KOPT-K1 (cell line): ENCODE results near the gene NOD1.
"Not testable (repeated sequence)": the region's sequence is repeated elsewhere in the genome, so short reads cannot be mapped to it uniquely, and the experiment has no call there.

Experiments used
- H3K27ac ChIP-seq: fragments of 200-600 bp; sonication (generic); 2 replicates; pipeline ENCODE4 v1.5.1; 2016; ENCODE audit warnings: antibody characterized with exemption, mild to moderate bottlenecking, low read depth, low read length; ENCODE audit not compliant: poor library complexity, severe bottlenecking
- H3K36me3 ChIP-seq: fragments of 200-600 bp; sonication (generic); 2 replicates; pipeline ENCODE4 v1.5.1; 2017; ENCODE audit warnings: antibody characterized with exemption, mild to moderate bottlenecking, low read length, moderate library complexity; ENCODE audit not compliant: insufficient read depth
- H3K9me3 ChIP-seq: fragments of 200-600 bp; sonication (generic); 2 replicates; pipeline ENCODE4 v1.5.1; 2017; ENCODE audit warnings: antibody characterized with exemption, low read length, mild to moderate bottlenecking; ENCODE audit not compliant: insufficient read depth, poor library complexity, severe bottlenecking

Gene NOD1

DNA sequence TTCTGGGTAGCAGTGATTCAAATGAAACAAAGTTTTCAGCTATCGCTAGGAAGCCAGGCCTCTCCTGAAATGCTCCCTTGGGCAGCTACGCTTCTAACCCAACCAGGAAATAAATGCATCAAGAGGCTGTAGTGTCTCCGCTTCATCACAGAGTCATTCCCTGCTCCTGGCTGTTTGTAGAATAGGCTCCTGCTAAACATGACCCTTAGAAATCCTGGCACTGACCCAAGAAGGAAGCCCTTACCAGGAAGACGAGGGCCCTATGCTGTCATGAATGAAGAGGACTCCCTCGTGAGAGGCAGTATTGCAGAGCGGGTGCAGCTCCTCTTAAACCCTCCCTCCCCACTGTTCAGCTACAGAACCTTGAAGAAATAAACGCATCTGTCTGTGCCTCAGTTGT, 48.3 kb downstream of the NOD1 start:
- no peak overlapping the region for H3K27ac ChIP-seq

DNA sequence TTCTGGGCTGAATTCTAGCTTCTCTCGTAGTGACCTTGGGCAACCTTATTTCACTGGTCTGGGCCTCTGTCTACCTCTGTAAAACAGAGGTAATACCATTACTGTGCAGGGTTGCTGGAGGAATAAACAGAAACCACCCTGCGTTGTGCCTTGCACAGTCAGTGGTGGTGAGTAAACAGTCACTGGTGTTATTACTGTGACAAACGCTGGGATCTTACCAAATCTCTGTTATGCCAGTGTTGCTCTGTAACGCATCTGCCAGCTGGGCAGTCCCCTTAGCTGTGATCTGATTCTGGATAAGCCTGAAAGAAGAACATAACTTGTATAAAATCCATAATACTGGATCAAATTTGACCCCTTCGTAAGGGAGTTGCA, 49.4 kb downstream of the NOD1 start:
- Histone ChIP-seq H3K27ac (no peak overlapping the region), H3K9me3 (no peaks in the 10 kb centered on the region), H3K36me3 (peaks cover 93% of the 10 kb centered on the region)

More for the DNA sequence above, 48.3 kb downstream of the NOD1 start:
- H3K9me3 ChIP-seq = no peaks in the 10 kb centered on the region
- peaks cover 93% of the 10 kb centered on the region for H3K36me3 ChIP-seq

DNA sequence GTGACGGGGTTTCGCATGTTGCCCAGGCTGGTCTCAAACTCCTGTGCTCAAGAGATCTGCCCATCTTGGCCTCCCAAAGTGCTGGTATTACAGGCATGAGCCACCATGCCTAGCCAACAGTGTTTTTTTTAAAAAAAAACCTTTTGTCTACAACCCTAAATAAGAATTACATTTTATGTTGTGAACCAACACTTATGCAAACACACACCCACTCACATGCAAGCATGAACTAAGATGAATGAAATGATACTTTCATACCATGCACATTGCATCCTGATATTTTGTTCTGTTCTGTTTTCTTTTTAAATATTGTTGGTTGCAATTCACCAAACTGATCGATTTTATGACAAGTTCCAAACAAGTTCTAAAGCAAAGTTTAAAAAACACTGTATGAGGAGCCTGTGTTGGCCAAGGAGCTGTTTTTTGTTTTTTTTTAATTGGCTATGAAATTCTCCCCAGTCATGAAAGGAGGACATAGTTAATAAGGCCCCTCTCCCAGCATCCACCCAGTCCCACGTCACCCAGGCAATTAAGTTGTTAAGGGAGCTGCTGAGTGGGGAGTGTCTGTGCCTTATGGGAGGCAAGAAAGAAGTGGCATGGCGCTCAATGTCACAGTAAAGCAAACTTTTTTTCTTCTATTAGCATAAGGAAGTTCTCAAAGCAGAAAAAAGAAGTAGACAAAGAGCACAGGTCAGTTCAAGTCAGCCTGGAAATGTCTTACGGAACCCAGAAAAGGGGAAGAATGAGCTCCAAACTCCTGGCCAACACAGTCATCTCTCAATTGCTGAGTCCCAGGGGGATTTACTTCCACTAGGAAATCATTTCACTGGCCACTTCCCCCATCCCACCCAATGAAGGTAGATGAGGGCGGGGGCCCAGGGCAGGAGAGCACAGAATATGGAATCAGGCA, 50.1 kb downstream of the NOD1 start:
- Histone ChIP-seq H3K36me3 (peaks cover 88% of the 10 kb centered on the region), H3K27ac (no peak overlapping the region), H3K9me3 (no peaks in the 10 kb centered on the region)

DNA sequence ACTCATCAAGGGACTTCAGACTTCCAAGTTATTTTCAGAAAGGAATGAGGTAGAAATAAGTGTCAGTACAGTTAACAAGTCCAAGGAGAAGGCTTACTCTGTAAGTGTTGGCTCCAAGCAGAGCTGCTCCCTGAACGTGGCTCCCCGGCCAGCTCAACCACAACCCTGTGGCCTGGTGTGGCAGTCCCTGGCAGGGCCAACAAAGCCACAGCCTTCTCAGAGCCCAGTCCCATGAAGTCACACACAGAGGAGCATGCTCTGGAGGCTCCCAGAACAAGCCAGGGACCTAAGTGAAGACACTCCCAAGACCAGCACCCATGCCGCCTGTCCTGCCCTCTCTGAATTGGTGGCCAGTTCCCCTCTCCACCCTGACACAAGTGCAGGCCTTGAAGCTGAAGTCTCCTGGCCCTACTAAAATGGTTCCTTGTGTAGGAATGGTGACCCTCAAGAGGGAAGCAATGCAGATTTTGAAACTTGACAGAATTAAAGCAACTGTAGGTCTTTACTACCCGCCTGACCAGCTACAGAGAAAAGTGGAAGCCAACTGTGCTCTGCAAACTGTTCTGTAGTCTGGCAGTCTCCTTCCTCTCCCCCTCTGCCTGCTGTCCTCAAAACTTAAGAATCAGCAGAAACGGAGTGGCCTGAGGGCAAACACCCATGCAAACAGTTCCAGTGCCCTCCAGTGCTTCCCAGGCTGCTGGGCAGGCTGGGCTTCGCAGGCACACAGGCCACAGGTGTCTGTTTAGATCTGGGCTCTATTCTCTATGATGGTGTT, 51.1 kb downstream of the NOD1 start:
- H3K9me3 ChIP-seq = no peaks in the 10 kb centered on the region
- no peak overlapping the region for H3K27ac ChIP-seq
- peaks cover 82% of the 10 kb centered on the region for H3K36me3 ChIP-seq

DNA sequence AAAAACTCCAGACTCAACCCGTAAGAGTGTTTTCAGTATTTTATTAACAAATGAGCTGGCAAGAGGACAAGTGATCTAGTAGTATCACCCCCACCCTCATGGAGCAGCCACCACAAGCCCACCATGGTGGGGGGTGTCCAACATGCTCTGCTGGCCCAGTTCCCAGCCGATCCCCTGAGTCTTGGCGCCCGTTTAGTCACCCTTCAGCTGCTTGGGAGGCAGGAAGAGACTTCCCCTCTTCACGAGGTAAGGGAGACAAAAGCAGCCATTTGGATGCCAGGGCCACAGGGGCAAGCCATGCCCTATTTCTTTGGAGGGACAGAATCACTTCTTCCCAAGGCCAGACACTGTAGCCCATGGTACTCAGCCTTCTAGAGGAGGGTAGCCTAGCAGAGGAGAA, 54.1 kb downstream of the NOD1 start:
- no peak overlapping the region for H3K27ac ChIP-seq
- peaks cover 5% of the 10 kb centered on the region for H3K9me3 ChIP-seq
- H3K36me3 ChIP-seq = peaks cover 55% of the 10 kb centered on the region

DNA sequence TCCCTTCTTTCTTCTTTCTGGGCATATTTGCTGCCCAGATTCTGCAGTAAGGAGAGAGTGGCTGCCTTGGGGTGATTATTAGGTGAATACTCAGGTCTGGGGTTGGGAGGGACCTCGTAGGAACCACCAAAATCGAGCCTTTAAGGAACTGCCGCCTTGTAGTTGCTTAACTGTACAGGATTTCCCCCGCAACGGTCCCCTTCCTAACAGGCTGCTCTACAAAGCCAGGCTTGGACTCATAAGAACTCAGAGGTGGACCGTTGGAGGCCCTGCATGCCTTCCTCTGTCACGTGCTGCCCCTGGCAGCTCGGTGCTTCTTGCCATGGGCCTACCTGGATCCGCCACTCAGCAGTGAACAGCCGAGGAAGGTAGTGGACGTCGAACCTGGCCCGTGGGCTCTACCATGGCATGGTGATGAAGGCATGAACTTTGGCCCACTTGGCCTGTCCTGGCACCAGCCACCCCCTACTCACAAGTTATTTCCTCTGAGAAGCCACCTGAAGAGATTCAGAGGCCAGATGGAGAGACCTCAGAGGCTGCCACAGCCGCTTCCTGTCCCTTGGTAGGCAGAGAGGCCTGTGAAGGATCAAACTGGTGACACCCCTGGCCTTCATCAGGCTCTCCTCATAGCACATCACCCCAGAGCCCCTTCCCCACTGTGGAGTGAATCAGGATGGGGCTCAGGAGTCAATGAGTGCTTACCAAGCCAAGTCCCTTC, 54.6 kb downstream of the NOD1 start:
- peak overlapping the region; percentile 1 for H3K27ac ChIP-seq
- H3K36me3 ChIP-seq = peaks cover 49% of the 10 kb centered on the region
- H3K9me3 ChIP-seq = peaks cover 5% of the 10 kb centered on the region

DNA sequence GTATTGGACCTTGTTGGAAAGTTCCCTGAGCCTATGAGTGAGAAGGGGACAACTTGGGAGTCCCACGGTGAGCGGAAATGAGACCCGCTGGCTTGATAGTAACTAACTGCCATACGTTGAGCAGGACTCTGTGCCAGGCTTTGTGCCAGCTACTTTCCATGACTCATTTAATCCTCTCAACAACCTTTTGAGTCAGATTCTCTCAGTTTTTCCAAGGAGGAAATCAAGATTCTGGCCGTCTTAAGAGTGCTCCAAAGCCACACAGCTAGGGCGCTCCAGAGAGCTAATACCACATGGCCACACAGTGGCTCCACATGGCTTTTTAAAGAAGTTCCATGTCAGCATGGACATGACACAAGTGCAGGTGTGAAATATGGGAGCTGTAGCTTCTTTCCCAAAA, 55.7 kb downstream of the NOD1 start:
- Histone ChIP-seq H3K27ac (no peak overlapping the region), H3K9me3 (peaks cover 5% of the 10 kb centered on the region), H3K36me3 (peaks cover 39% of the 10 kb centered on the region)

DNA sequence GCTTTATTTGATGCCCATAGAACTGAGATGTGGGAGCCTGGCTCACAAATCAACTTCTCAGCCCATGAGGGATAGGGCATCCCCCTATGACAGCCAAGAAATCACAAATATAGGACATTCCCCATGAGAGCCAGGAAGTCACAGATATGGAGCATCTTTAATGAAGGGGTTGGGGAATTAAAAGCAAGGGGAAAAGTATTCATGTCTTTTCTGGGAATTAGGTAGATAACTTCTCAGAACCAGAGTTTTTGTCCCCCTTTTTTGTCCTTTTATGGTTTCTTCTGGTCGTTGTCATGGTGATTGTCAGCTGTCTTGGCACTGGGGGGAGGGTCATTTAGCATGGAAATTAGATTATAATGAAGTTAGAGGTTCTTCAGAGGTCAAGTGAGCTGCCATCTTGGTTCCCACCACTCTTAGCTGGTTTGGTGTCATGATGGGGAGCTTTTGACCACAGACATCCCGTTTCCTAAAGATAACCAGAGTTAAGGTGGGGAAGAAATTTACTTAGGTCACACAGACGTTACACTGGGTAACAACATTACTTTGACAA, 56.9 kb downstream of the NOD1 start:
- Histone ChIP-seq H3K27ac (no peak overlapping the region), H3K36me3 (peaks cover 27% of the 10 kb centered on the region), H3K9me3 (peaks cover 5% of the 10 kb centered on the region)

DNA sequence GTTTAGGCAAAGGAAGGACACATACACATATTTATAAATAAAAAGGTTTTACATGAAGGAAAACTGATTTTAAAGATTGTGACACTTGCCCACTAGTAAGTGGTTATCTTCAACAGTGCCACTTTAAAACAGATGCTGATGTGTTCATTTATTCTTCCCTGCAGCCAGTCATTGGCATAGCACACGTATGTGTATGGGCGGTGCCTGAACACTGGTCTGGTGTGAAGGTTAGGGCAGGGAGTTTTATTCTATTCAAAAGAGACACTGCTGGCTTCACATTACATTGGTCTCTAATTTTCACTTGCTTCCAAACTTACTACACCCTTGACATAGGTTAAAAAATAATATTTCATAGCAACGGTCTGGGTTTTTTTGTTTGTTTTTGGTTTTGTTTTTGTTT, 57.9 kb downstream of the NOD1 start:
- Histone ChIP-seq H3K9me3 (peaks cover 5% of the 10 kb centered on the region), H3K27ac (no peak overlapping the region), H3K36me3 (peaks cover 16% of the 10 kb centered on the region)

DNA sequence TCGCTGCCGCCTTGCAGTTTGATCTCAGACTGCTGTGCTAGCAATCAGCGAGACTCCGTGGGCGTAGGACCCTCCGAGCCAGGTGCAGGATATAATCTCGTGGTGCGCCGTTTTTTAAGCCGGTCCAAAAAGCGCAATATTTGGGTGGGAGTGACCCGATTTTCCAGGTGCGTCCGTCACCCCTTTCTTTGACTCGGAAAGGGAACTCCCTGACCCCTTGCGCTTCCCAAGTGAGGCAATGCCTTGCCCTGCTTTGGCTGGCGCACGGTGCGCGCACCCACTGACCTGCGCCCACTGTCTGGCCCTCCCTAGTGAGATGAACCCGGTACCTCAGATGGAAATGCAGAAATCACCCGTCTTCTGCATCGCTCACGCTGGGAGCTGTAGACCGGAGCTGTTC, 58.5 kb downstream of the NOD1 start:
- H3K36me3 ChIP-seq = peaks cover 10% of the 10 kb centered on the region
- not testable (repeated sequence) for H3K27ac ChIP-seq, H3K9me3 ChIP-seq

DNA sequence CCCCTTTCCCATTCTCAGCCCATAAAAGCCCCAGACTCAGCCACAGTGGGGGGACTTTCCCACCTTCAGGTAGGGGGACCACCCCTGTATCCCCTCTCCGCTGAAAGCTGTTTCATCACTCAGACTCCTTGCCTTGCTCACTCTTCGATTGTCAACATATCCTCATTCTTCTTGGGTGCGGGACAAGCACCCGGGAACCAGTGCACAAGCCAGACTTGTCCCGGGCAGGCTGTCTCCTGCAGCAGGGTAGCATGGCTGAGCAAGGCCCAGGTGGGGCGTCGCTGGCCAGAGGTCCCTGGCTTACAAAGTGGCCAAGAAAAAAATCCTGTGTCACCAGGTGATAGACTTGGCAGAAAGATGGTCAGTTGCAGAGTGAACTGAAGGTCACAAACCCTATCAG, 64.7 kb downstream of the NOD1 start:
- Histone ChIP-seq H3K36me3 (0 out of 2 replicates have a peak, but pooled peaks cover 8% of the 10 kb centered on the region), H3K9me3 (peaks cover 14% of the 10 kb centered on the region), H3K27ac (no peak overlapping the region)

DNA sequence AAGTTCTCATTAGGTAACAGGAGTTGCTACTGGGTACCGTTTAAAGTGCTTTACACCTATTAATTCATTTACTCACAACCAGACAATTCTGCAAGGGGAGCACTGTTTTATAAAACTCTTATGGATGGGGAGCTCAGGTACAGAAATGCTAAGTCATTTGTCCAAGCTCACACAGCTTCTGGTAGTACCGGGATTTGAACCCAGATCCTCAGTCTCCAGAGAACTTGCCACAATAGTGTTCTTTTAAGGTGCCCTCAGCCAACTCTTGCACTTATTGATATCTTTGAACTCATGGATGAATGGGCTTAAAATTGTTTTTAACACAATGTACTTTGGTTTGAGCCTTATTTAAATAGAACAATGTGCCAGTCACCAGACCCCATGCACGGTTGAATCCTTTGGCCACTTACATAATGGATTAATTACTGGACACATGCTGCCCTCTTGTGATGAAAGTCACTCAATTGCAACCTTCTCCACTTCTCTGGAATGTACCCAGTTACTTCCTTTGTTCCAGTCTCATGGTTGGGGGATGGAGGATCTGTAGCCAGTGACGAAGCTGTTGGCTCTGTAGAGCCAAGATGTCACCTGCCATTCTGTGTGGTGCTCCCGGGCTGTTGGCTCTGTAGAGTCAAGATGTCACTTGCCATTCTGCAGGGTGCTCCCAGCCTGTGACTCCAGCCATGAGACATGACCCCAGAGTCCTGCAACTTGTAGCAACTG, 65.6 kb downstream of the NOD1 start:
- Histone ChIP-seq H3K9me3 (peaks cover 14% of the 10 kb centered on the region), H3K36me3 (0 out of 2 replicates have a peak, but pooled peaks cover 8% of the 10 kb centered on the region), H3K27ac (no peak overlapping the region)

DNA sequence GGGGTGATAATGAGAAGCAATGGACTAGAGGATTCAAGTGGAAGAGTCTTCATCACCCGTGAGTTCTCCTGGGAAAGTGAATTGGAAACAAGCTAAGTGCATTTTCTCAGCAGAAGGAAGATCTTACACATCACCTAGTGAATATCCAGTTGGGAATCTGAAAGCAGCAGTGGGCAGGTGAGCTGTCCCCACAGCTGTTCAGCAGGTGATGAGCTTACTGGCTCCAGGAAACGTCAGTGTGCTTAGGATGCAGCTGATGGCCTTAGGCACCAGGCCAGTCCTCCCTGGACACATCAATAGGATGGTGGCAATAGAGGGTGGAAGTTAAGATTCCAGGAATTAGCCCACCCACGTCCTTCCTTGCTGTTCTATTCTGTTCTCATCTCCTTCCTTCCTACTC, 66.7 kb downstream of the NOD1 start:
- H3K36me3 ChIP-seq = 0 out of 2 replicates have a peak, but pooled peaks cover 8% of the 10 kb centered on the region
- H3K9me3 ChIP-seq = peaks cover 14% of the 10 kb centered on the region
- H3K27ac ChIP-seq = no peak overlapping the region

DNA sequence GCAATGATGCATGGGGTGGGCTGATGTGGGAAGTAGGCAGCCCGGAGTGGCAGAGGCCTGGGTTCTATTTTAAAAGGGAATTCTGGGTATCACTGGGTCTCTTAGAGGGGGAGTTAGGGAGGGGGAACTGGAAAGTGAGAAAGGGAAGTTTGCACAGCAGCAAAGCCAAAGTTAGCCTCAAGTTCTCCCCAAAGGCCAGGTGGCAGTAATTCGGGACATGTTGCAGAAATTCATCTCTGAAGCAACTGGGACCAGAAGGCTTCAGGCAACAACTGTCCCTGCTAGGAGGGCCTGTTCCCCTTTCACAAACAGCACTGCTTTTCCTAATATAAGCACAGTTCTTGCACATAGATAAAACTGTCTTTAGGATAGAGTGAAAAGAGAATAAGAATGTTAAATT, 67.4 kb downstream of the NOD1 start:
- no peak overlapping the region for H3K27ac ChIP-seq
- peaks cover 14% of the 10 kb centered on the region for H3K9me3 ChIP-seq
- H3K36me3 ChIP-seq = 0 out of 2 replicates have a peak, but pooled peaks cover 8% of the 10 kb centered on the region
